Tibial nerve (tissue), 4 donors: ENCODE measurements around the gene MAPK13. TPM values are rescaled to one million over a fixed set of nuclear protein-coding genes. Genes with fewer than 3 reads are reported as not detected.
A peak's percentile ranks its signal among the peaks of the same experiment; 100 is the strongest.

Experiments
- DNase-seq, 2 donors: peaks; one replicate each; pipeline ENCODE4 v3.0.0-alpha.2; 2019; ENCODE audit warnings: low spot score in 2 of 2
- H3K27ac ChIP-seq, 4 donors: fragments of 200-600 bp; sonication (generic) in 3 of 4; one replicate each; pipeline ENCODE4 v1.5.1; 2017 to 2019; ENCODE audit warnings: mild to moderate bottlenecking in 1 of 4
- H3K27me3 ChIP-seq, 2 donors: fragments of 200-600 bp; sonication (generic) in 1 of 2; one replicate each; pipeline versions ENCODE4 v1.5.1 to v1.6.0; 2017 to 2019
- H3K36me3 ChIP-seq, 3 donors: fragments of 200-600 bp; sonication (generic); one replicate each; pipeline ENCODE4 v1.5.1; 2018 to 2019
- H3K4me1 ChIP-seq, 4 donors: fragments of 200-600 bp; sonication (generic) in 3 of 4; one replicate each; pipeline ENCODE4 v1.5.1; 2017 to 2019
- H3K4me3 ChIP-seq, 4 donors: fragments of 200-600 bp; sonication (generic) in 3 of 4; one replicate each; pipeline ENCODE4 v1.5.1; 2017 to 2019; ENCODE audit warnings: mild to moderate bottlenecking in 1 of 4, moderate library complexity in 1 of 4
- H3K9me3 ChIP-seq, 4 donors: fragments of 200-600 bp; sonication (generic) in 3 of 4; one replicate each; pipeline ENCODE4 v1.5.1; 2017 to 2019
- CTCF ChIP-seq, 5 experiments: fragments of 200-600 bp in 3 of 5; fragments of 450-650 bp in 2 of 5; sonication (generic) in 3 of 5; IDR thresholded peaks; one replicate each; pipeline ENCODE4 v1.5.1; 2016 to 2019; ENCODE audit warnings: antibody characterized with exemption in 5 of 5, mild to moderate bottlenecking in 3 of 5, moderate library complexity in 2 of 5
- EP300 ChIP-seq, 2 donors: sonication (generic); formaldehyde crosslinking; IDR thresholded peaks; one replicate each; pipeline ENCODE4 v1.6.1; 2017; ENCODE audit warnings: antibody characterized with exemption in 2 of 2, mild to moderate bottlenecking in 1 of 2
- POLR2A ChIP-seq, 2 donors: fragments of 450-650 bp; IDR thresholded peaks; one replicate each; pipeline ENCODE4 v1.6.1; 2017; ENCODE audit warnings: antibody characterized with exemption in 2 of 2, mild to moderate bottlenecking in 2 of 2, moderate library complexity in 2 of 2
- WGBS, 2 donors: methylation state at CpG; one replicate each; pipeline ENCODE4 v1.1.5; 2018; 5-methylcytosine and 5-hydroxymethylcytosine counted together
- total RNA-seq, 4 donors: library from RNA; depleted of rRNA; stranded (reverse); fragments of >200 nt; gene quantifications; one replicate each; pipeline ENCODE4 v1.1.0, GENCODE V29; 2016

The MAPK13 gene
- total RNA-seq, 4 donors from 2014 or later: 2.7 to 11.7 (median 7.2) TPM

GRCh38 chr6:36132246-36132895 lies 2.1 kb downstream of the MAPK13 start:
- no peak for DNase-seq
- peak overlapping the region in 1 of 4 donors; percentile 81 for H3K27ac ChIP-seq
- no peak overlapping the region for H3K4me3 ChIP-seq
- WGBS, 2 donors: 96 to 98% methylated on average over 5 of the region's 5 CpGs
- TF ChIP-seq POLR2A (IDR thresholded peaks at IDR 0.05) (no peak), EP300 (IDR thresholded peaks at IDR 0.05) (no peak), CTCF (IDR thresholded peaks at IDR 0.05) (no peak)
- peaks cover 0 to 3% of the 10 kb centered on the region in 2 donors for H3K27me3 ChIP-seq
- H3K9me3 ChIP-seq: no peaks in the 10 kb centered on the region
- H3K4me1 ChIP-seq: peaks cover 0 to 27% (median 17%) of the 10 kb centered on the region in 4 donors
- H3K36me3 ChIP-seq: no peaks in the 10 kb centered on the region

GRCh38 chr6:36133148-36133547 lies 2.8 kb downstream of the MAPK13 start:
- Histone ChIP-seq H3K27ac (no peak overlapping the region), H3K4me3 (no peak overlapping the region), H3K36me3 (no peaks in the 10 kb centered on the region), H3K9me3 (no peaks in the 10 kb centered on the region), H3K27me3 (peaks cover 0 to 3% of the 10 kb centered on the region in 2 donors), H3K4me1 (peaks cover 0 to 27% (median 17%) of the 10 kb centered on the region in 4 donors)
- 91 to 94% methylated on average over 4 of the region's 4 CpGs for WGBS, 2 donors
- no peak for DNase-seq
- TF ChIP-seq CTCF (IDR thresholded peaks at IDR 0.05): no peak
- TF ChIP-seq EP300 (IDR thresholded peaks at IDR 0.05): no peak
- no peak for TF ChIP-seq POLR2A (IDR thresholded peaks at IDR 0.05)

- Histone ChIP-seq H3K4me1 (peaks cover 0 to 27% (median 17%) of the 10 kb centered on the region in 4 donors), H3K27ac (no peak overlapping the region), H3K9me3 (no peaks in the 10 kb centered on the region), H3K27me3 (peaks cover 0 to 3% of the 10 kb centered on the region in 2 donors), H3K36me3 (no peaks in the 10 kb centered on the region), H3K4me3 (no peak overlapping the region)
- TF ChIP-seq CTCF (IDR thresholded peaks at IDR 0.05): no peak
- no peak for TF ChIP-seq EP300 (IDR thresholded peaks at IDR 0.05)
- TF ChIP-seq POLR2A (IDR thresholded peaks at IDR 0.05): no peak
- WGBS, 2 donors: 89 to 91% methylated on average over 4 of the region's 4 CpGs
- no peak for DNase-seq
Measured at GRCh38 chr6:36133912-36134311, 3.6 kb downstream of the MAPK13 start.

GRCh38 chr6:36135053-36135731 lies 4.9 kb downstream of the MAPK13 start:
- peaks cover 0 to 22% (median 17%) of the 10 kb centered on the region in 4 donors for H3K4me1 ChIP-seq
- 87 to 90% methylated on average over 13 of the region's 13 CpGs for WGBS, 2 donors
- H3K27me3 ChIP-seq: peaks cover 0 to 3% of the 10 kb centered on the region in 2 donors
- H3K4me3 ChIP-seq: no peak overlapping the region
- no peaks in the 10 kb centered on the region for H3K36me3 ChIP-seq
- DNase-seq: no peak
- no peak overlapping the region for H3K27ac ChIP-seq
- no peaks in the 10 kb centered on the region for H3K9me3 ChIP-seq
- TF ChIP-seq CTCF (IDR thresholded peaks at IDR 0.05) (no peak), POLR2A (IDR thresholded peaks at IDR 0.05) (no peak), EP300 (IDR thresholded peaks at IDR 0.05) (no peak)

DNA sequence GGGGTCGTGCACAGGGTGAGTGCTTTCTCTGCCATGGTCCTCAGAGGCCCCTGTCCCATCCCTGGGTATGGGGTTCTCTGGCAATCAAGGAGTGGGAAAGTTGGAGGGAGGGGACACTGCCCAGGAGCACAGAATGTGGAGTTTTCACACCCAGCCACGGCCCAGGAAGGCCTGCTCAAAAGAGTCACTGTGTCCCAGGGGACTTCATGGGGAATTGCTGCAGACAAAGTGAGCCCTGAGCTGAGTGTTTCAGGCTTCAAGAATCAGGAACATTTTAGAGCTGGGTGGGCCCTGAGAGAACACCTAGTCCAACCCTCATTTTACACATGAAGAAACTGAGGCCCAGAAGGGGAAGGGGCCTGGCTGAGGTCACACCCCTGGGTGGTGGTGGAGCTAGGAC lies 5.7 kb downstream of the MAPK13 start:
- H3K4me1 ChIP-seq: peaks cover 0 to 17% (median 13%) of the 10 kb centered on the region in 4 donors
- no peak for DNase-seq
- TF ChIP-seq EP300 (IDR thresholded peaks at IDR 0.05) (no peak), CTCF (IDR thresholded peaks at IDR 0.05) (no peak), POLR2A (IDR thresholded peaks at IDR 0.05) (no peak)
- H3K9me3 ChIP-seq: no peaks in the 10 kb centered on the region
- H3K4me3 ChIP-seq: no peak overlapping the region
- WGBS, 2 donors: 72 to 76% methylated on average over 2 of the region's 2 CpGs
- no peak overlapping the region for H3K27ac ChIP-seq
- peaks cover 0 to under 1% of the 10 kb centered on the region in 2 donors for H3K27me3 ChIP-seq
- H3K36me3 ChIP-seq: no peaks in the 10 kb centered on the region
